GM19455 (cell line): ENCODE data around the gene TGM1.
A peak's percentile ranks its signal among the peaks of the same experiment; 100 is the strongest.

ENCODE experiments used
- ATAC-seq: cut with Tn5 transposase; IDR thresholded peaks from one replicate; pipeline ENCODE4 v1.9.1; 2021; ENCODE audit not compliant: unreplicated experiment

TGM1 gene

GRCh38 chr14:24292118-24292807 lies 29.3 kb upstream of the TGM1 start:
- ATAC-seq: no peak

- no peak for ATAC-seq
These were observed 28.6 kb upstream of the TGM1 start for GRCh38 chr14:24291446-24292117.

- no peak for ATAC-seq
These were observed 27.8 kb upstream of the TGM1 start for GRCh38 chr14:24290746-24291145.

GRCh38 chr14:24289649-24290280 lies 26.8 kb upstream of the TGM1 start:
- ATAC-seq: no peak

GRCh38 chr14:24286996-24287395 lies 24.0 kb upstream of the TGM1 start:
- ATAC-seq: no peak

GRCh38 chr14:24285351-24285750 lies 22.4 kb upstream of the TGM1 start:
- no peak for ATAC-seq

- no peak for ATAC-seq
These were observed 21.6 kb upstream of the TGM1 start for GRCh38 chr14:24284501-24285035.

GRCh38 chr14:24283796-24284460 lies 21.0 kb upstream of the TGM1 start:
- ATAC-seq: no peak

GRCh38 chr14:24282736-24283135 lies 19.8 kb upstream of the TGM1 start:
- no peak for ATAC-seq

GRCh38 chr14:24281636-24282035 lies 18.7 kb upstream of the TGM1 start:
- ATAC-seq: no peak

- no peak for ATAC-seq
These were observed 18.0 kb upstream of the TGM1 start for GRCh38 chr14:24280797-24281460.

GRCh38 chr14:24279301-24280186 lies 16.6 kb upstream of the TGM1 start:
- ATAC-seq: no peak

- no peak for ATAC-seq
These were observed 15.4 kb upstream of the TGM1 start for GRCh38 chr14:24278424-24278823.

GRCh38 chr14:24277606-24278321 lies 14.8 kb upstream of the TGM1 start:
- no peak for ATAC-seq

- ATAC-seq: no peak
These were observed 14.1 kb upstream of the TGM1 start for GRCh38 chr14:24277071-24277470.

- peak; percentile 37 for ATAC-seq
These were observed 11.1 kb upstream of the TGM1 start for GRCh38 chr14:24274101-24274543.

- ATAC-seq: no peak
These were observed 10.5 kb upstream of the TGM1 start for GRCh38 chr14:24273422-24273998.

GRCh38 chr14:24272467-24272866 lies 9.5 kb upstream of the TGM1 start:
- no peak for ATAC-seq

GRCh38 chr14:24271834-24272263 lies 8.9 kb upstream of the TGM1 start:
- no peak for ATAC-seq
